ENCODE results near the gene PTCD3. TPM values are rescaled to one million over a fixed set of nuclear protein-coding genes. Genes with fewer than 3 reads are reported as not detected.

Gene PTCD3
- total RNA-seq, 1 experiment from 2014 or later = 94.7 TPM

- H3K9ac ChIP-seq (ENCODE audit: low read length) = no peak overlapping the region
- no peak overlapping the region for H3K27ac ChIP-seq (ENCODE audit: low read length)
- no peak overlapping the region for H3K4me3 ChIP-seq (ENCODE audit: low read length)
- BruUV-seq (replicated peaks) = no TSS peak
- H3K9me3 ChIP-seq (ENCODE audit: low read length) = no peaks in the 10 kb centered on the region
- no peaks in the 10 kb centered on the region for H3F3A ChIP-seq (ENCODE audit: low read length, unreplicated experiment)
- ChIA-PET CTCF (no interaction called here), POLR2A (ENCODE audit: unreplicated experiment) (no interaction called here)
- H3K79me2 ChIP-seq (ENCODE audit: low read length) = no peaks in the 10 kb centered on the region
- no peak overlapping the region for H3K4me2 ChIP-seq (ENCODE audit: low read length)
- DNase-seq = no peak
- no peak for ATAC-seq
- no peaks in the 10 kb centered on the region for H3K4me1 ChIP-seq (ENCODE audit: insufficient read depth, low read length)
- TF ChIP-seq CTCF (conservative IDR thresholded peaks at IDR 0.05; ENCODE audit: low read depth, low read length) (no peak), EZH2phosphoT487 (IDR thresholded peaks at IDR 0.05; ENCODE audit: borderline replicate concordance, low read length) (no peak), EZH2 (IDR thresholded peaks at IDR 0.05; ENCODE audit: low read length, unreplicated experiment) (no peak)
- H3K36me3 ChIP-seq (ENCODE audit: low read depth, low read length) = peaks cover 41% of the 10 kb centered on the region
- intact Hi-C loops (cut with micrococcal nuclease) = loop anchor here (5.0 kb wide), 2 partner anchors 194 to 354 kb away; partner anchors contain the start of gene ST3GAL5
- H2AFZ ChIP-seq (ENCODE audit: low read length) = no peak overlapping the region
- no peaks in the 10 kb centered on the region for H3K27me3 ChIP-seq (ENCODE audit: low read length)
- no peaks in the 10 kb centered on the region for H4K20me1 ChIP-seq (ENCODE audit: low read length)
- no peaks in the 10 kb centered on the region for H3K9me2 ChIP-seq (replicated peaks; ENCODE audit: low read length)
These were observed 24.3 kb upstream of the PTCD3 start for GRCh38 chr2:86081724-86082123.

- Histone ChIP-seq H3K27ac (ENCODE audit: low read length) (no peak overlapping the region), H3K9me3 (ENCODE audit: low read length) (no peaks in the 10 kb centered on the region), H2AFZ (ENCODE audit: low read length) (no peak overlapping the region), H3K4me1 (ENCODE audit: insufficient read depth, low read length) (no peaks in the 10 kb centered on the region), H4K20me1 (ENCODE audit: low read length) (no peaks in the 10 kb centered on the region), H3K36me3 (ENCODE audit: low read depth, low read length) (peaks cover 37% of the 10 kb centered on the region), H3K27me3 (ENCODE audit: low read length) (no peaks in the 10 kb centered on the region), H3F3A (ENCODE audit: low read length, unreplicated experiment) (no peaks in the 10 kb centered on the region), H3K4me3 (ENCODE audit: low read length) (no peak overlapping the region), H3K9ac (ENCODE audit: low read length) (no peak overlapping the region), H3K79me2 (ENCODE audit: low read length) (no peaks in the 10 kb centered on the region), H3K9me2 (replicated peaks; ENCODE audit: low read length) (no peaks in the 10 kb centered on the region), H3K4me2 (ENCODE audit: low read length) (no peak overlapping the region)
- ChIA-PET POLR2A (ENCODE audit: unreplicated experiment) (no interaction called here), CTCF (no interaction called here)
- intact Hi-C loops (cut with micrococcal nuclease) = loop anchor here (5.0 kb wide), 2 partner anchors 195 to 355 kb away; partner anchors contain the start of gene ST3GAL5
- TF ChIP-seq CTCF (conservative IDR thresholded peaks at IDR 0.05; ENCODE audit: low read depth, low read length) (no peak), EZH2phosphoT487 (IDR thresholded peaks at IDR 0.05; ENCODE audit: borderline replicate concordance, low read length) (no peak), EZH2 (IDR thresholded peaks at IDR 0.05; ENCODE audit: low read length, unreplicated experiment) (no peak)
- DNase-seq (no peak), ATAC-seq (no peak)
- no TSS peak for BruUV-seq (replicated peaks)
These were observed 23.3 kb upstream of the PTCD3 start for GRCh38 chr2:86082756-86083155.

- Histone ChIP-seq H3K9ac (ENCODE audit: low read length) (no peak overlapping the region), H3K9me2 (replicated peaks; ENCODE audit: low read length) (no peaks in the 10 kb centered on the region), H3K4me2 (ENCODE audit: low read length) (no peak overlapping the region), H3K4me3 (ENCODE audit: low read length) (no peak overlapping the region), H3F3A (ENCODE audit: low read length, unreplicated experiment) (no peaks in the 10 kb centered on the region), H3K27me3 (ENCODE audit: low read length) (no peaks in the 10 kb centered on the region), H4K20me1 (ENCODE audit: low read length) (no peaks in the 10 kb centered on the region), H3K27ac (ENCODE audit: low read length) (no peak overlapping the region), H3K9me3 (ENCODE audit: low read length) (no peaks in the 10 kb centered on the region), H2AFZ (ENCODE audit: low read length) (no peak overlapping the region), H3K36me3 (ENCODE audit: low read depth, low read length) (peaks cover 43% of the 10 kb centered on the region), H3K79me2 (ENCODE audit: low read length) (peaks cover 6% of the 10 kb centered on the region; the same call in 1 of the 2 replicates), H3K4me1 (ENCODE audit: insufficient read depth, low read length) (no peaks in the 10 kb centered on the region)
- POLR2A ChIA-PET (ENCODE audit: unreplicated experiment) = no interaction called here
- DNase-seq (no peak), ATAC-seq (no peak)
- peak; percentile 61 for TF ChIP-seq CTCF (conservative IDR thresholded peaks at IDR 0.05; ENCODE audit: low read depth, low read length)
- TF ChIP-seq EZH2 (IDR thresholded peaks at IDR 0.05; ENCODE audit: low read length, unreplicated experiment) = no peak
- TF ChIP-seq EZH2phosphoT487 (IDR thresholded peaks at IDR 0.05; ENCODE audit: borderline replicate concordance, low read length) = no peak
- CTCF ChIA-PET = no interaction called here
- intact Hi-C loops (cut with micrococcal nuclease) = no loop called here
- no TSS peak for BruUV-seq (replicated peaks)
These were observed 17.8 kb upstream of the PTCD3 start for GRCh38 chr2:86087936-86088850.
